K562 (cell line): ENCODE results near the gene SORCS2. TPM values are rescaled to one million over a fixed set of nuclear protein-coding genes. Genes with fewer than 3 reads are reported as not detected.

Experiments used
- ATAC-seq: fragments of 200-7000 bp; cut with Tn5 transposase; 3 replicates; pipeline ENCODE4 v1.9.1; 2020; ENCODE audit warnings: moderate library complexity
- BruUV-seq: library from RNA; stranded (reverse); fragments of 400-500 nt; replicated peaks from 2 replicates; lab custom pipeline; 2021; lab: Mats Ljungman, UMichigan
- CTCF ChIA-PET: fragments of 300-600 bp; formaldehyde crosslinking; extraction: SDS; loops from one replicate; lab custom pipeline; 2021; ENCODE audit warnings: low intra/inter-chr PET ratio; lab: Yijun Ruan, JAX
- POLR2A ChIA-PET: fragments of 300-600, 350-650 bp; sonication (Branson Sonifier 250); formaldehyde crosslinking; extraction: SDS; loops from one replicate; lab custom pipeline; 2021; ENCODE audit warnings: antibody characterized with exemption, inconsistent platforms; lab: Yijun Ruan, JAX
- DNase-seq, 4 experiments: peaks; one replicate each; pipeline versions ENCODE4 v3.0.0 to v3.0.0-alpha.2; 2011 to 2018; ENCODE audit warnings: low spot score in 3 of 4, mixed read lengths in 3 of 4; ENCODE audit errors: extremely low read depth in 1 of 4
- FAIRE-seq: peaks from 2 replicates; lab custom pipeline; 2011; peaks lifted over from hg19 to GRCh38; lab: Jason Lieb, UNC
- H2AFZ ChIP-seq: 2 replicates; pipeline ENCODE4 v1.6.0; 2011; ENCODE audit warnings: low read depth, low read length, control low read depth, inconsistent platforms
- H3K27ac ChIP-seq: fragments of 200-600 bp; 3 replicates; pipeline ENCODE4 v1.8.0; 2011; ENCODE audit warnings: low read depth, mild to moderate bottlenecking, control low read depth, inconsistent platforms, low read length, moderate library complexity, mixed read lengths; ENCODE audit errors: extremely low read depth
- H3K27me3 ChIP-seq, 2 experiments: fragments of 300-600 bp in 1 of 2; 2 replicates in 1 of 2; 3 replicates in 1 of 2; pipeline versions ENCODE4 v1.6.0 to v1.8.0; 2011; ENCODE audit warnings: inconsistent platforms in 2 of 2, low read length in 2 of 2, mild to moderate bottlenecking in 1 of 2, mixed read lengths in 1 of 2, moderate library complexity in 1 of 2; ENCODE audit not compliant: control insufficient read depth in 2 of 2, insufficient read depth in 2 of 2
- H3K36me3 ChIP-seq: fragments of 300-600 bp; 3 replicates; pipeline ENCODE4 v1.8.0; 2011; ENCODE audit warnings: mild to moderate bottlenecking, low read length, inconsistent platforms; ENCODE audit not compliant: control insufficient read depth, insufficient read depth
- H3K4me1 ChIP-seq, 2 experiments: fragments of 200-600 bp in 1 of 2; replicated peaks in 1 of 2; 2 replicates in 1 of 2; 3 replicates in 1 of 2; pipeline versions ENCODE4 v1.5.1 to v1.8.0; 2011; ENCODE audit warnings: inconsistent platforms in 2 of 2, low read length in 2 of 2, mild to moderate bottlenecking in 1 of 2, mixed read lengths in 1 of 2, moderate library complexity in 1 of 2; ENCODE audit not compliant: control insufficient read depth in 2 of 2, insufficient read depth in 2 of 2
- H3K4me2 ChIP-seq: 2 replicates; pipeline ENCODE4 v1.6.1; 2011; ENCODE audit warnings: low read length, control low read depth, inconsistent platforms, mixed read lengths; ENCODE audit not compliant: insufficient read depth
- H3K4me3 ChIP-seq: fragments of 200-600 bp; sonication (generic), shearing (Covaris generic); 2 replicates; pipeline ENCODE4 v1.5.1; 2016; ENCODE audit warnings: control low read depth, inconsistent platforms
- H3K79me2 ChIP-seq: fragments of 200-600 bp; 3 replicates; pipeline ENCODE4 v1.8.0; 2011; ENCODE audit warnings: low read length, inconsistent platforms; ENCODE audit not compliant: control insufficient read depth, insufficient read depth
- H3K9ac ChIP-seq, 2 experiments: 2 replicates each; pipeline versions ENCODE4 v1.6.0 to v1.6.1; 2011; ENCODE audit warnings: low read depth in 2 of 2, low read length in 2 of 2, control low read depth in 1 of 2, inconsistent platforms in 1 of 2, mild to moderate bottlenecking in 1 of 2, mixed read lengths in 1 of 2; ENCODE audit not compliant: insufficient read depth in 1 of 2
- H3K9me1 ChIP-seq: one replicate; pipeline ENCODE4 v1.6.0; 2011; ENCODE audit warnings: inconsistent platforms, mild to moderate bottlenecking, low read length, moderate library complexity; ENCODE audit not compliant: control insufficient read depth, insufficient read depth
- H3K9me3 ChIP-seq: replicated peaks from 2 replicates; pipeline ENCODE4 v1.5.1; 2011; ENCODE audit warnings: low read depth, low read length, inconsistent platforms; ENCODE audit not compliant: control insufficient read depth, insufficient read depth
- H4K20me1 ChIP-seq: replicated peaks from 2 replicates; pipeline ENCODE4 v1.6.1; 2011; ENCODE audit warnings: low read length, inconsistent platforms, mixed read lengths; ENCODE audit not compliant: control insufficient read depth, insufficient read depth
- ARID2 ChIP-seq: fragments of 450-650 bp; IDR thresholded peaks from 2 replicates; pipeline ENCODE4 v1.6.1; 2017; ENCODE audit warnings: antibody characterized with exemption, mild to moderate bottlenecking
- C11orf30 ChIP-seq: fragments of 450-650 bp; IDR thresholded peaks from 2 replicates; pipeline ENCODE4 v1.6.1; 2016; ENCODE audit warnings: low read depth, mild to moderate bottlenecking
- CBX2 ChIP-seq: fragments of 200-600 bp; sonication (generic); IDR thresholded peaks from one replicate; pipeline ENCODE4 v1.6.1; 2012; ENCODE audit warnings: mild to moderate bottlenecking, low read length, inconsistent platforms; ENCODE audit not compliant: insufficient read depth, poor library complexity, severe bottlenecking
- DACH1 ChIP-seq: fragments of 450-650 bp; IDR thresholded peaks from 2 replicates; pipeline ENCODE4 v1.6.1; 2018; ENCODE audit not compliant: partially characterized antibody
- GABPB2 ChIP-seq: fragments of 250-450 bp; sonication (Bioruptor Pico); conservative IDR thresholded peaks from 2 replicates; pipeline ENCODE4 v1.5.1; 2021; ENCODE audit warnings: mild to moderate bottlenecking
- MAFG ChIP-seq: fragments of 450-650 bp; conservative IDR thresholded peaks from 2 replicates; pipeline ENCODE4 v1.6.1; 2016; ENCODE audit warnings: missing genetic modification characterization, missing compliant biosample characterization
- RBM25 ChIP-seq: fragments of 200-400 bp; formaldehyde crosslinking; IDR thresholded peaks from 2 replicates; pipeline ENCODE4 v1.6.1; 2018; ENCODE audit warnings: low read length, low read depth, moderate library complexity; ENCODE audit not compliant: severe bottlenecking
- U2AF1 ChIP-seq: fragments of 200-400 bp; formaldehyde crosslinking; optimal IDR thresholded peaks from 2 replicates; pipeline ENCODE3; 2017; ENCODE audit warnings: mild to moderate bottlenecking, low read depth, low read length, moderate library complexity
- ZBTB43 ChIP-seq: sonication (generic); formaldehyde crosslinking; IDR thresholded peaks from 2 replicates; pipeline ENCODE4 v1.8.0; 2023; ENCODE audit warnings: mild to moderate bottlenecking, missing genetic modification reagents
- ZBTB7A ChIP-seq: IDR thresholded peaks from 2 replicates; pipeline ENCODE4 v1.6.1; 2011; ENCODE audit warnings: low read depth, mild to moderate bottlenecking, low read length, moderate library complexity, borderline replicate concordance; ENCODE audit not compliant: control insufficient read depth
- ZFP36 ChIP-seq: fragments of 150-350 bp; IDR thresholded peaks from 2 replicates; pipeline ENCODE4 v1.6.1; 2018; ENCODE audit warnings: low read length, low read depth; ENCODE audit not compliant: partially characterized antibody
- ZNF316 ChIP-seq: fragments of 450-650 bp; IDR thresholded peaks from 2 replicates; pipeline ENCODE4 v1.6.1; 2016
- WGBS: fragments of 100-300 bp; shearing (Covaris generic); methylation state at CpG from one replicate; pipeline ENCODE4 v1.1.6; 2016; ENCODE audit warnings: low coverage, mixed read lengths; ENCODE audit not compliant: insufficient coverage; ENCODE audit errors: missing lambda C conversion rate; 5-methylcytosine and 5-hydroxymethylcytosine counted together
- in situ Hi-C: fragments of 300-500 bp; cut with MboI; formaldehyde crosslinking; loops from 4 replicates; pipeline ENCODE4 v1.15.0; 2018; ENCODE audit warnings: inconsistent platforms, mixed read lengths
- intact Hi-C: fragments of 100-400 bp; cut with micrococcal nuclease; formaldehyde crosslinking; loops from 2 replicates; pipeline ENCODE4 v1.14.2; 2022
- polyA plus RNA-seq, 8 experiments: library from polyadenylated mRNA; depleted of rRNA in 4 of 8; stranded (reverse) in 5 of 8; unstranded in 3 of 8; fragments of >200 nt; fragmentation: Nextera tagmentation in 2 of 8; fragmentation: Illumina TruSeq in 1 of 8; extraction: Ambion mirVana in 2 of 8; extraction: Trizol in 1 of 8; gene quantifications; 2 replicates each; pipeline versions ENCODE4 v1.2.1 to v1.2.3, GENCODE V29; 2011 to 2014; ENCODE audit warnings: inconsistent platforms in 1 of 8, missing spikeins in 1 of 8
- total RNA-seq, 7 experiments: library from RNA; depleted of rRNA in 6 of 7; stranded (reverse); fragments of >200 nt in 6 of 7; fragmentation: Illumina TruSeq in 2 of 7; extraction: Trizol in 2 of 7; gene quantifications; 2 replicates each; pipeline versions ENCODE4 v1.2.1 to v1.2.3, GENCODE V29; 2011 to 2021; ENCODE audit warnings: low replicate concordance in 1 of 7

The SORCS2 gene
- total and polyA plus RNA-seq, 9 of the 15 experiments (the other 6 are each of a cell fraction or from before 2014, with no cell fraction given), result not detected

- no peak for TF ChIP-seq ZBTB43
Observed at GRCh38 chr4:7253837-7254236, 61.5 kb downstream of the SORCS2 start (continued).

GRCh38 chr4:7254736-7255487 is 62.6 kb downstream of the SORCS2 start:
- Histone ChIP-seq H3K9me3 (no peaks in the 10 kb centered on the region), H3K27ac (no peak overlapping the region), H3K27me3 (peaks cover 14 to 50% of the 10 kb centered on the region in 2 experiments), H3K9me1 (no peaks in the 10 kb centered on the region), H3K9ac (no peak overlapping the region), H3K4me2 (no peak overlapping the region), H3K4me3 (no peak overlapping the region), H4K20me1 (no peaks in the 10 kb centered on the region; the same call in 1 of the 2 replicates), H3K79me2 (no peaks in the 10 kb centered on the region), H2AFZ (no peak overlapping the region), H3K36me3 (no peaks in the 10 kb centered on the region), H3K4me1 (peaks cover 0 to 3% of the 10 kb centered on the region in 2 experiments; a peak in 2 of 5 replicates)
- CTCF ChIA-PET, result no interaction called here
- ATAC-seq (no peak), FAIRE-seq (no peak), DNase-seq (no peak)
- BruUV-seq, result no TSS peak
- in situ Hi-C loops, result no loop called here
- TF ChIP-seq C11orf30, result peak; percentile 30; the same call in 1 of the 2 replicates
- TF ChIP-seq U2AF1, result no peak
- TF ChIP-seq ZNF316, result 0 out of 2 replicates have a peak, but pooled peaks have one; percentile 46
- no peak for TF ChIP-seq CBX2
- peak; percentile 93 for TF ChIP-seq ZFP36
- TF ChIP-seq MAFG (tag), result peak; percentile 36; the same call in 1 of the 2 replicates
- no peak for TF ChIP-seq ARID2
- no peak for TF ChIP-seq GABPB2 (CRISPR knock-in tag)
- peak; percentile 33 for TF ChIP-seq RBM25
- no peak for TF ChIP-seq ZBTB7A
- no peak for TF ChIP-seq DACH1
- 2% methylated on average over 17 of the region's 17 CpGs for WGBS
- intact Hi-C loops, result no loop called here
- POLR2A ChIA-PET, result no interaction called here
